A673 (cell line): ENCODE measurements around the gene ROBO4. TPM values are rescaled to one million over a fixed set of nuclear protein-coding genes. Genes with fewer than 3 reads are reported as not detected.

Experiments
- BruUV-seq: library from RNA; stranded (reverse); fragments of 400-500 nt; replicated peaks from 2 replicates; lab custom pipeline; 2021; lab: Mats Ljungman, UMichigan
- CTCF ChIA-PET: fragments of 300-600 bp; sonication (Branson Sonifier 250); formaldehyde crosslinking; loops from one replicate; lab custom pipeline; 2022; ENCODE audit warnings: antibody characterized with exemption; lab: Charles Lee
- POLR2A ChIA-PET: fragments of 300-600 bp; sonication (Branson Sonifier 250); formaldehyde crosslinking; loops from one replicate; lab custom pipeline; 2022; ENCODE audit warnings: antibody characterized with exemption; ENCODE audit not compliant: low non-redundant PET; lab: Charles Lee
- DNase-seq: peaks from one replicate; pipeline ENCODE4 v3.0.0-alpha.2; 2015; ENCODE audit warnings: low spot score
- H3K27ac ChIP-seq: fragments of 200-600 bp; sonication (generic); 2 replicates; pipeline ENCODE4 v1.5.1; 2016; ENCODE audit warnings: mixed run types, low read depth, mild to moderate bottlenecking, mixed read lengths, antibody characterized with exemption, low read length; ENCODE audit not compliant: poor library complexity, severe bottlenecking
- H3K27me3 ChIP-seq: fragments of 200-600 bp; sonication (generic); replicated peaks from 2 replicates; pipeline ENCODE4 v1.6.1; 2017; ENCODE audit warnings: mixed run types, low read depth, mild to moderate bottlenecking, mixed read lengths, antibody characterized with exemption, low read length; ENCODE audit not compliant: insufficient read depth, poor library complexity
- H3K36me3 ChIP-seq: fragments of 200-600 bp; sonication (generic); 2 replicates; pipeline ENCODE4 v1.6.1; 2016; ENCODE audit warnings: mixed run types, mild to moderate bottlenecking, mixed read lengths, antibody characterized with exemption, low read length; ENCODE audit not compliant: insufficient read depth, poor library complexity, severe bottlenecking
- H3K4me1 ChIP-seq: fragments of 200-600 bp; sonication (generic); 2 replicates; pipeline ENCODE4 v1.6.1; 2017; ENCODE audit warnings: mixed run types, mild to moderate bottlenecking, mixed read lengths, antibody characterized with exemption, low read length; ENCODE audit not compliant: insufficient read depth, poor library complexity, severe bottlenecking
- H3K4me3 ChIP-seq: fragments of 200-600 bp; sonication (generic); 2 replicates; pipeline ENCODE4 v1.5.1; 2016; ENCODE audit warnings: low read depth, mixed run types, mild to moderate bottlenecking, mixed read lengths, low read length; ENCODE audit not compliant: poor library complexity, severe bottlenecking
- H3K9me3 ChIP-seq: fragments of 200-600 bp; sonication (generic); 2 replicates; pipeline ENCODE4 v1.6.1; 2016; ENCODE audit warnings: mixed run types, low read depth, mild to moderate bottlenecking, mixed read lengths, antibody characterized with exemption, low read length; ENCODE audit not compliant: poor library complexity, severe bottlenecking
- EZH2 ChIP-seq: fragments of 200-600 bp; sonication (generic); IDR thresholded peaks from 2 replicates; pipeline ENCODE4 v1.6.1; 2017; ENCODE audit warnings: borderline replicate concordance, low read depth, mild to moderate bottlenecking, mixed read lengths, antibody characterized with exemption, low read length; ENCODE audit not compliant: poor library complexity, severe bottlenecking
- intact Hi-C: fragments of 100-400 bp; cut with micrococcal nuclease; formaldehyde crosslinking; loops from one replicate; pipeline ENCODE4 v1.10.0; 2022; ENCODE audit not compliant: unreplicated experiment
- total RNA-seq: library from RNA; stranded (reverse); gene quantifications from 2 replicates; pipeline ENCODE4 v1.2.3, GENCODE V29; 2021
- TF ChIP-seq, protein P1 (sequence below): fragments of 300-800, 200-600 bp; sonication (generic); conservative IDR thresholded peaks from 2 replicates; pipeline ENCODE4 v1.5.1; 2017; ENCODE audit warnings: low read depth, mild to moderate bottlenecking, antibody characterized with exemption, low read length, moderate library complexity, mixed read lengths

Gene ROBO4
- total RNA-seq, 1 experiment from 2014 or later = not detected

DNA sequence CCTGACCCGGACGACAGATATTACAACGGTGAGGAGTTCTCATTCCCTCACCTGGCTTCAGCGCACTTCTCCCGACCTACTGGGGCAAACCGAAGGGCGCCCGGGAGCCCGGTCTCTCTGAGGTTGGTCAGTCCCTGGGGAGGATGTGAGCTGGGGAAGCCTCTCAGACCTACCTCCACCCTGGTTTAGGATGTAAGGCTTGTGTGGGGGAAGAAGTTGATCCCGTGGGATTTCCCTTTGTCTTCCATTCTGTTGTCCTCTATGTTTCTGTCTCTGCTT, 20.1 kb downstream of the ROBO4 start:
- Histone ChIP-seq H3K27ac (no peak overlapping the region), H3K9me3 (no peaks in the 10 kb centered on the region), H3K36me3 (no peaks in the 10 kb centered on the region), H3K27me3 (peaks cover 7% of the 10 kb centered on the region), H3K4me1 (no peaks in the 10 kb centered on the region), H3K4me3 (no peak overlapping the region)
- ChIA-PET POLR2A (no interaction called here), CTCF (no interaction called here)
- intact Hi-C loops = no loop called here
- TF ChIP-seq, protein P1, sequence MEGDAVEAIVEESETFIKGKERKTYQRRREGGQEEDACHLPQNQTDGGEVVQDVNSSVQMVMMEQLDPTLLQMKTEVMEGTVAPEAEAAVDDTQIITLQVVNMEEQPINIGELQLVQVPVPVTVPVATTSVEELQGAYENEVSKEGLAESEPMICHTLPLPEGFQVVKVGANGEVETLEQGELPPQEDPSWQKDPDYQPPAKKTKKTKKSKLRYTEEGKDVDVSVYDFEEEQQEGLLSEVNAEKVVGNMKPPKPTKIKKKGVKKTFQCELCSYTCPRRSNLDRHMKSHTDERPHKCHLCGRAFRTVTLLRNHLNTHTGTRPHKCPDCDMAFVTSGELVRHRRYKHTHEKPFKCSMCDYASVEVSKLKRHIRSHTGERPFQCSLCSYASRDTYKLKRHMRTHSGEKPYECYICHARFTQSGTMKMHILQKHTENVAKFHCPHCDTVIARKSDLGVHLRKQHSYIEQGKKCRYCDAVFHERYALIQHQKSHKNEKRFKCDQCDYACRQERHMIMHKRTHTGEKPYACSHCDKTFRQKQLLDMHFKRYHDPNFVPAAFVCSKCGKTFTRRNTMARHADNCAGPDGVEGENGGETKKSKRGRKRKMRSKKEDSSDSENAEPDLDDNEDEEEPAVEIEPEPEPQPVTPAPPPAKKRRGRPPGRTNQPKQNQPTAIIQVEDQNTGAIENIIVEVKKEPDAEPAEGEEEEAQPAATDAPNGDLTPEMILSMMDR = no peak
- TF ChIP-seq EZH2 = no peak
- no peak for DNase-seq
- no TSS peak for BruUV-seq

DNA sequence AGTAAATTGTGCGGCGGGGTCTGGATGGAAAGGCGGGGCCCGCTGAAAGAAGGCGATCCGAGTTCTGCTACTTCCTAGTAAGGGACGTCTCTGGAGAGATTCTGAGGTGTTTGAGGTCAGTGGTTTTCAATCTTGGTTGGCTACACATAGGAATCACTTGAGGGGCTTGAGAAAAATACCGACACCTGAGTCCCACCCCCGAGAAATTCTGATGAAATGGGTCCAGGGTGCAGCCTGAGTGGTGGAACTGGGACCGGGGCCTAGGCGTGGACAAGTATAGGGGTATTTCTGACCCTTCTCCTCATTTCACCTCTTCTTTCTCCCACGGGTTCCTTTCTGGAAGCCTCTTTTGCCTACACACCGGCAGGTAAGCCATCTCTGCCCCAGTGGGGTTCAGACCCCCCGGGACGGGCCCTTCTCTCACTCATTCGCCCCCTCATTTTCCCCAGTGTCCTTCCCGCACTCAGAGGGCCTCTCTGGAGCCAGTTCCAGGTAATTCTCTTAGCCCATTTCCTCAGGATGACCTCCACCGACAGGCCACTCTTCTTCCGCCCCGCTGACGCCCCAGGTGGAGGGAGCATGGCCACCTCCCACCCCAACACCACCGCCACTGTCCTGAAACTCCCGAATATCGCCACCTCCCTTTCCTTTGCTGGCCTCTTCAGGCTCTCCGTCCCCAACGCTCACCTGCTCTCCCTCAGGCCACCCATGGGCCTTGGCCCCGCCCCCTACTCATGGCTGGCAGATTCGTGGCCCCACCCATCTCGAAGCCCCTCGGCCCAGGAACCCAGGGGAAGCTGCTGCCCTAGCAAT, 20.6 kb downstream of the ROBO4 start:
- BruUV-seq = no TSS peak
- intact Hi-C loops = no loop called here
- DNase-seq = no peak

DNA sequence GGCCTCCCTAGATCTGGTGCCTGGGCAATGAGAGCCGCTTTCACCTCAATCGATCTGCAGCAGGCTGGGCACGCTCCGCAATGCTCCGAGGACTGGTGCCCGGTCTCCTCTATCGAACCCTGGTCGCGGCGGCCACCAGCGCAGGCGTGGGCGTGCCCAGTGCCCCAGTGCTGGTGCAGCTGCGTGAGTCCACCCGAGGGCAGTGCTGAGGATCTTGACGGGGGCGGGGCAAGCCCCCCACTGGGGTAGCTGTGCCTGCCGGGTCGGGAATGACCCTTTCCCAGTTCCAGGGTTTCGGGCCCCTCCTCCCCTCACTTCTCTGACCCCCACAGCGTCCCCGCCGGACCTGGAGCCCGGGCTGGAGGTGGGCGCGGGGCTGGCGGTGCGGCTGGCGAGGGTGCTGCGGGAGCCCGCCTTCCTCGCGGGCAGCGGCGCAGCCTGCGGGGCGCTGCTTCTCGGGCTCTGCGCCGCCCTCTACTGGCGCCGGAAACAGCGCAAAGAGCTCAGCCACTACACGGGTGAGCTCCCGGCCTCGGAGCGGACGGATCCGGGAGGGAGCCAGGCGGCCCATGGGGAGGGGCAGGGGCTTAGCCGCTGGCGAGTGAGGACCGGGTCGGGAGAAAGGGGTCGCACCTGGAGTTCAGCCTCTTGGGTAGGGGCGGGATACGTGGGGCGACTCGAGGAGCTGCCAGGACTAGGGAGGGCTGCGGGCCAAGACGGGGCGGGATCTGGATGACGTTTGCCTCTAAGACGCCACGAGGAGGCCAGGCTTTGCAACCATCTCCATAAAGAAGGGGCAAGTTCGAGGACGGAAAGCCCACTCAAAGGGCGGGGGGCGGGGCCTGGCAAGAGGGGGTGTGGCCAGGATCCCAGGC, 21.5 kb downstream of the ROBO4 start:
- CTCF ChIA-PET = interaction anchor here (0.6 to 1.5 kb wide), 18 partner anchors 9 to 565 kb away, joined by 3 to 6 read pairs (median 4); partner anchors contain the start of genes CCDC15 and TBRG1
- Histone ChIP-seq H3K36me3 (no peaks in the 10 kb centered on the region), H3K27ac (peak overlapping the region; percentile 83), H3K9me3 (no peaks in the 10 kb centered on the region), H3K27me3 (peaks cover 20% of the 10 kb centered on the region), H3K4me3 (peak overlapping the region; percentile 58), H3K4me1 (no peaks in the 10 kb centered on the region)
- TF ChIP-seq, protein P1 = peak; percentile 89
- no peak for TF ChIP-seq EZH2
- no TSS peak for BruUV-seq
- intact Hi-C loops = no loop called here
- DNase-seq = peak; percentile 95
- POLR2A ChIA-PET = interaction anchor here (0.6 kb wide), 2 partner anchors 78 to 105 kb away, joined by 4 read pairs; partner anchors contain the start of gene CCDC15

More for the DNA sequence above, 20.6 kb downstream of the ROBO4 start:
- H3K27ac ChIP-seq = peak overlapping the region; percentile 83
- POLR2A ChIA-PET = interaction anchor here (0.6 kb wide), 2 partner anchors 77 to 106 kb away, joined by 4 read pairs; partner anchors contain the start of gene CCDC15
- CTCF ChIA-PET = interaction anchor here (0.6 to 1.5 kb wide), 16 partner anchors 10 to 396 kb away, joined by 3 to 6 read pairs (median 4); partner anchors contain the start of genes CCDC15 and TBRG1
- no peak for TF ChIP-seq EZH2
- TF ChIP-seq, protein P1 = no peak
- H3K9me3 ChIP-seq = no peaks in the 10 kb centered on the region
- peaks cover 12% of the 10 kb centered on the region for H3K27me3 ChIP-seq
- H3K36me3 ChIP-seq = no peaks in the 10 kb centered on the region
- H3K4me3 ChIP-seq = peak overlapping the region; percentile 58
- H3K4me1 ChIP-seq = no peaks in the 10 kb centered on the region
